NCI-H1694 (cell line): ENCODE results near the gene THAP9.
"Not testable (repeated sequence)": the region's sequence is repeated elsewhere in the genome, so short reads cannot be mapped to it uniquely, and the experiment has no call there.

Experiments used
- DNase-seq: peaks from one replicate; lab custom pipeline; 2025; lab: John Stamatoyannopoulos, UW

THAP9 gene

GRCh38 chr4:82896755-82897154 lies 3.8 kb upstream of the THAP9 start:
- DNase-seq: no peak

GRCh38 chr4:82898322-82899243 lies 2.0 kb upstream of the THAP9 start:
- DNase-seq: no peak

- no peak for DNase-seq
These were observed 1.0 kb upstream of the THAP9 start for GRCh38 chr4:82899374-82900065.

GRCh38 chr4:82900066-82900410 lies 497 bp upstream of the THAP9 start:
- no peak for DNase-seq

- DNase-seq: no peak
These were observed 716 bp downstream of the THAP9 start for GRCh38 chr4:82901183-82901718.

GRCh38 chr4:82903737-82904136 lies 3.2 kb downstream of the THAP9 start:
- no peak for DNase-seq

GRCh38 chr4:82905205-82905604 lies 4.7 kb downstream of the THAP9 start:
- DNase-seq: no peak

- DNase-seq: no peak
These were observed 5.9 kb downstream of the THAP9 start for GRCh38 chr4:82906469-82906868.

GRCh38 chr4:82909326-82909725 lies 8.8 kb downstream of the THAP9 start:
- no peak for DNase-seq

GRCh38 chr4:82913305-82913704 lies 12.8 kb downstream of the THAP9 start:
- DNase-seq: no peak

GRCh38 chr4:82913968-82914367 lies 13.4 kb downstream of the THAP9 start:
- not testable (repeated sequence) for DNase-seq

- DNase-seq: no peak
These were observed 17.6 kb downstream of the THAP9 start for GRCh38 chr4:82918091-82918490.

- DNase-seq: no peak
These were observed 18.9 kb downstream of the THAP9 start for GRCh38 chr4:82919386-82919785.

- no peak for DNase-seq
These were observed 21.3 kb downstream of the THAP9 start for GRCh38 chr4:82921795-82922194.

- DNase-seq: no peak
These were observed 30.6 kb downstream of the THAP9 start for GRCh38 chr4:82930848-82931755.

GRCh38 chr4:82934441-82934840 lies 33.9 kb downstream of the THAP9 start:
- no peak for DNase-seq

- DNase-seq: no peak
These were observed 38.9 kb downstream of the THAP9 start for GRCh38 chr4:82939414-82939813.

GRCh38 chr4:82947498-82947897 lies 47.0 kb downstream of the THAP9 start:
- DNase-seq: no peak

- DNase-seq: no peak
These were observed 48.2 kb downstream of the THAP9 start for GRCh38 chr4:82948647-82949204.

GRCh38 chr4:82951196-82951595 lies 50.7 kb downstream of the THAP9 start:
- DNase-seq: no peak

GRCh38 chr4:82954212-82954611 lies 53.7 kb downstream of the THAP9 start:
- no peak for DNase-seq

- DNase-seq: no peak
These were observed 56.5 kb downstream of the THAP9 start for GRCh38 chr4:82957045-82957444.
